NCI-H1048 (cell line): ENCODE measurements around the gene TNNC2.
"Not testable (repeated sequence)": the region's sequence is repeated elsewhere in the genome, so short reads cannot be mapped to it uniquely, and the experiment has no call there.

Experiments
- DNase-seq: peaks from one replicate; lab custom pipeline; 2025; lab: John Stamatoyannopoulos, UW

Gene TNNC2

GRCh38 chr20:45827030-45827652 lies at the start of gene TNNC2:
Gene TNNC2 (minus strand): TSS chr20:45827312. CDS start chr20:45827248, 64 bp downstream.
- no peak for DNase-seq

- no peak for DNase-seq
These were observed 47.5 kb upstream of the TNNC2 start for GRCh38 chr20:45874576-45874975.

GRCh38 chr20:45874104-45874481 lies 47.0 kb upstream of the TNNC2 start:
- not testable (repeated sequence) for DNase-seq

DNA sequence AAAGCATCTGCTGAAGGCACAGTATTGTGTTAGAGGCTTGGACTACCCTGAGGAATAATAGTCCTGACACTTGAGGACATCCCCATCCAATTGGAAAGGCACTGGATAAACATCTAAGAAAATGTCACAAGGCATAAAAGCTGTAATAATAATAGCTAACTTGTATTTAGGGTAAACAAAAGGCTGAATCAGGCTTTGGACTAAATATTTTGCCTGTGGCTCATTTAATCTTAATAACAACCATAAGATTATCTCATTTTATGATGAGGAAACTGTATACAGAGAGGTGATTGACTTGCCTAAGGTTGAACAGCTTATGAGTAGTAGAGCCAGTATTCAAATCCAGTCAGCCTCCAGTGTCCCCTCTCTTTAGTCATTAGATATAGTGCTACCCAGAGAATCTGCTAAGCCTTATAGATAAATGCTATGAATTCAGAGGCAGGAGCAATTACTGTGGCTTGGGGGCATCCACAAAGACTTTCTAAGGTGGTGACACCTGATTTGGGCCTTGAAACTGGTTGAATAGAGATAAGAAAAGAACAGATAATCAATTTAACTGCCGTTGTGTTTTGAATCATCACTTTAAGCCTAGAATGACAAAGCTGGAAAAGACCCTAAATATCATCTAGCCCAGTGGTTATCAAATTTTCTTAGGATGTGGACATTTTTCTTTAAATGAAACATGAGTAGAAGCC lies 46.4 kb upstream of the TNNC2 start:
- DNase-seq = no peak

GRCh38 chr20:45872626-45873025 lies 45.5 kb upstream of the TNNC2 start:
- DNase-seq = no peak

DNA sequence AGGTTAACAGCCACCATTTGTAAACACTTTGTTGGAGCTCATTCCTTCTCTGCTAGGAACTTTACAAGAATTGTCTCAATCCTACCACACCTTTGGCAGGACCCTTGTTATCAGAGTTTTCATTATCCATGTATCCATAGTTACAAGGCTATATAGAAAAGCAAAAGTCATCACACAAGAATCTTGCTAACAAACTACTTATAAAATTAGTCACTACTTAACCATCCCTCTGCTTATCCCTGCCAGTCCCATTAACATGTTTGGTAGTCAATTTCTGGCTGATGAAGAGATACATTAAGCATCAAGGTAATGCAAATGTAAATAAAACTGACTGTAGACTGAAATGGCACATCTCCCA lies 40.7 kb upstream of the TNNC2 start:
- DNase-seq = no peak

GRCh38 chr20:45867136-45867818 lies 40.2 kb upstream of the TNNC2 start:
- DNase-seq = no peak

DNA sequence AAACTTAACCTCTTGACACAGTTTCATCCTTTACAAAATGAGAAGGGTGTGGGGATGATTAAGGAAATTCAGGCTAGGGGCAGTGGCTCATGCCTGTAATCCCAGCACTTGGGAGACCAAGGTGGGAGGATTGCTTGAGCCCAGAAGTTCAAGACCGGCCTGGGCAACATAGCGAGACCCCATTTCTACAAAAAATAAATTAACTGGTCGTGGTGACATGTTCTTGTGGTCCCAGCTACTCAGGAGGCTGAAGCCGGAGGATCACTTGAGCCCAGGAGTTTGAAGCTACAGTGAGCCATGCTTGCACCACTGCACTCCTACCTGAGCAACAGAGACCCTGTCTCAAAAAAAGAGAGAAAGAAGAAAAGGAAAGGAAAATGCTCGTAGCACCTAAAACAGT lies 39.3 kb upstream of the TNNC2 start:
- DNase-seq = no peak

- no peak for DNase-seq
These were observed 36.7 kb upstream of the TNNC2 start for GRCh38 chr20:45863543-45864470.

DNA sequence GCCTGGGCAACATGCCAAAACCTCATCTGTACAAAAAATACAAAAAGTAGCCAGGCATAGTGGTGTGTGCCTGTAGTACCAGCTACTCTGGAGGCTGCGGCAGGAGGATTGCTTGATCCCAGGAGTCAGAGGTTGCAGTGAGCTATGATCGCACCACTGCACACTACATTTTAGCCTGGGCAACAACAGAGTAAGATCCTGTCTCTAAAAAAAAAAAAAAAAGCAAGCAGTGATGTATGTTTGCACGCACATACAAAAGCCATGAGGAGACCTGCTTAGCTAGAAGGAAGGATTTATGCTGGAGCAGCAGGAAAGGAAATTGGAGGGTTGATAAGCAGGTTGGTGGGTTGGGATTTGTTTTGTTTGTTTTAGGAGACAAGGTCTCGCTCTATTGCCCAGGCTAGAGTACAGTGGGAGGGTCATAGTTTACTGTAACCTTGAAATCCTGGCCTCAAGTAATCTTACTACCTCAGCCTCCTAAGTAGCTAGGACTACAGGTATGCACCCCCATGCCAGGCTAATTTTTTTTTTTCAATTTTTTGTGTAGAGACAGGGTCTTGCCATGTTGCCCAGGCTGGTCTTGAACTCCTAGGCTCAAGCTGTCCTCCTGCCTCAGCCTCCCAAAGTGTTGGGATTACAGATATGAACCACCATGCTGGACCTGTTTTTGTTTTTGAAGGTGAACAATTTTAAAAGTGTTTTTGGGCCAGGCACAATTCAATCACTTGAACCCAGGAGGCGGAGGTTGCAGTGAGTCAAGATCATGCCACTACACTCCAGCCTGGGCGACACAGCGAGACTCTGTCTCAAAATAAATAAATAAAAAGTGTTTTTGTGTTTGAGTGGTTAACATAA lies 34.3 kb upstream of the TNNC2 start:
- DNase-seq = no peak

DNA sequence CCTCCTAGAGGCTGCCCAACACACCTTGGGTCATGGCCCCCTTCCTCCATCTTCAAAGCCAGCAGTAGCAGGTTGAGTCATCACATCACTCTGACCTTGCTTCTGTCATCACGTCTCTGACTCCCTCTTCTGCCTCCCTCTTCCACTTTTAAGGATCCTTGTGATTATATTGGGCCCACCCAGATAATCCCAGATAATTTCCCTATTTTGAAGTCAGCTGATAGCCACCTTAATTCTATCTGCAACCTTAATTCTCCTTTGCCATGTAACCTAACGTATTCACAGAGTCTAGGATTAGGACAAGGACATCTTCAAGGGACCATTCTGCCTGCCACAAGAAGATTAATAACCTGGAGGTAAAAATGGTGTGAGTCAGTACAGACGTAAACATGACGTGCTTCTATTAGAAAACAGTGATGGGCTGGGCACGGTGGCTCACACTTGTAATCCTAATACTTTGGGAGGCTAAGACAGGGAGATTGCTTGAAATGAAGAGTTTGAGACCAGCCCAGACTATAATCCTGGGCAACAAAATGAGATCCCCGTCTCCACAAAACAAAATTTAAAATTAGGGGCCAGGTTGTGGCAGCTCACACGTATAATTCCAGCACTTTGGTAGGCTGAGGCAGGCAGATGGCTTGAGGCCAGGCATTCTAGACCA lies 33.6 kb upstream of the TNNC2 start:
- no peak for DNase-seq

GRCh38 chr20:45859916-45860315 lies 32.8 kb upstream of the TNNC2 start:
- no peak for DNase-seq

DNA sequence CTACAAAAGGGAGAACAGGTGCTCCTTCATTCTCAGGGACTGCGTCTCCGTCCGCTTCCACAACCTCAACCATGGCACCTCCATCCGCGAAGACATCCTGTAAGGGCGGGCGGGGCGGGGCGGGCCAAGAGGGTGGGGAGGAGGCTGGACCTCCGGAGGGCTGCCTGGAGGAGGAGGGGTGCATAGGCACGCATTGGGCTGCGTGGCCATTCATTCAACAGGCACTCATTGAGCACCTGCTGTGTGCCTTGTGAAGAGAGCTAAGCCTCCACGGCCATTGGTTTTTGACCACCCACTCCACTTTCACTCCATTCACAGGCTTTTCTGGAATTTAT lies 30.7 kb upstream of the TNNC2 start:
- DNase-seq = no peak

DNA sequence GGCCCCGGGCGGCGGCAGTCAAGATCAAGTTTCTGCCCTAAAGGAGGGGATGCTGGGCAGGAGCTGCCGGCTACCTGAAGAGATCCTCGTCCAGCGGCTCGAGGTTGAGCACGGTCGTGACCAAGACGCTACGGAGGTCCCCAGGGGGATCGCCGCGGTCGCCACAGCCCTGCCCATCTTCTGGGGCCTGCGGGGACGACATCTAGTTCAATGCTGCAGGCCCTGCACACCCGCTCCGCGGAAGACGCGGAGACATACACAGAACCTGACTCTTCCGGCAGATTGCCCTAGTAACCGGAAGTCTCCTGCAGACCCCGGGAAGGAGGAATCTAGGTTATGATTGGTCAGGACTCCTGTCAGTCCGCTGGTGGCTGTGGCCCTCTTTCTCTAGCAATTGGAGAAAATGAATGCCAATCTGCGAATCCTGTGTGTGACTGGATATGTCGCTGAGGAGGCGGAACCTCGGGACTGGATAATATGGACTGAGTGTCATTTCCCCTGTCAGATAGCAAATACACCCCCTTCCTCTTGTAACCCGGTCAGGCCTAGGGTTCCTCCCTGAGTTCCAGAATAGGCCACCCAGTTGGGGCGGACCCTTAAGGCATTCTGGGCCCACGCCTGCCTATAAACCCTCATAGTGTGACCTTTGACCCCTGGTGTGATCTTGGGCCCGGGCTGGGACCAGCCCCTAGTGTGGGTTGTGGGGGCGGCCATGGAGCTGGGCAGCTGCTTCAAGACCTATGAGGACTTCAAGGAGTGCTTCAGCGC lies 30.2 kb upstream of the TNNC2 start, which contains the start of the genes ACOT8 and ZSWIM3:
ACOT8 (minus strand) TSS at position 279 of the 768 bp plus-strand sequence; CDS start at position 202, 77 bp downstream.
ZSWIM3 (plus strand) TSS at position 501 of the 768 bp plus-strand sequence; CDS start at position 713, 212 bp downstream.
- peak; percentile 94 for DNase-seq

DNA sequence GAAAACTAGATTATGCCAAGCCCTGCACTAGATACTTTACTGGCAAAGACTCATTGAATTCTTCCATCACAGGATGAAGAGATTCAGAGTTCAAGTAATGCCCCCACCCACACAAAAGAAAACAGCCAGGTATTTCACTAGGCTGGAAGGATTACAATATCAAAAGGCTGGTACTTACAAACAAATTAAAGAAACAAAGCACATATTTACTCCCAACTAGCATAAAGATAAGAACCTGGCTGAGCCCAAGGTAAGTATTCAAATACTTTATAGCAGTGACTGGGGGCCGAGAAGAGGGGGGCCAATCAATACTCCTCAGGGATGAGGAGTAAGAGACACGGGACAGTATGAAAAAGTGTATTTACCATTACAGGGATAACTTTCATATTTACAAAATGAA lies 26.4 kb upstream of the TNNC2 start:
- DNase-seq = no peak

- DNase-seq = no peak
These were observed 25.2 kb upstream of the TNNC2 start for GRCh38 chr20:45852326-45852725.

GRCh38 chr20:45851501-45851900 lies 24.4 kb upstream of the TNNC2 start:
- no peak for DNase-seq

- no peak for DNase-seq
These were observed 23.8 kb upstream of the TNNC2 start for GRCh38 chr20:45850926-45851325.

GRCh38 chr20:45850238-45850637 lies 23.1 kb upstream of the TNNC2 start:
- DNase-seq = no peak
